HG02852 (cell line): ENCODE results near the gene NFIA.

Experiments
- ATAC-seq: cut with Tn5 transposase; IDR thresholded peaks from one replicate; pipeline ENCODE4 v1.9.1; 2021; ENCODE audit warnings: mild to moderate bottlenecking, moderate library complexity; ENCODE audit not compliant: unreplicated experiment

The NFIA gene

GRCh38 chr1:61378494-61379180, 296.3 kb downstream of the NFIA start:
- ATAC-seq = no peak

- no peak for ATAC-seq
Measured at GRCh38 chr1:61379693-61380092, 297.3 kb downstream of the NFIA start.

- ATAC-seq = no peak
Measured at GRCh38 chr1:61380561-61380960, 298.2 kb downstream of the NFIA start.

- ATAC-seq = no peak
Measured at GRCh38 chr1:61386323-61386722, 304.0 kb downstream of the NFIA start.

GRCh38 chr1:61386770-61387169, 304.4 kb downstream of the NFIA start:
- ATAC-seq = no peak

- peak; percentile 80 for ATAC-seq
Measured at GRCh38 chr1:61387829-61388228, 305.5 kb downstream of the NFIA start.

- ATAC-seq = no peak
Measured at GRCh38 chr1:61388566-61388965, 306.2 kb downstream of the NFIA start.

- ATAC-seq = no peak
Measured at GRCh38 chr1:61389194-61389925, 307.0 kb downstream of the NFIA start.

- ATAC-seq = no peak
Measured at GRCh38 chr1:61389926-61390845, 307.8 kb downstream of the NFIA start.

GRCh38 chr1:61391730-61392129, 309.4 kb downstream of the NFIA start:
- ATAC-seq = no peak

GRCh38 chr1:61392409-61393242, 310.3 kb downstream of the NFIA start:
- ATAC-seq = no peak

GRCh38 chr1:61393575-61393974, 311.2 kb downstream of the NFIA start:
- no peak for ATAC-seq

GRCh38 chr1:61395146-61395800, 312.9 kb downstream of the NFIA start:
- ATAC-seq = no peak

GRCh38 chr1:61397495-61397894, 315.1 kb downstream of the NFIA start:
- no peak for ATAC-seq

- no peak for ATAC-seq
Measured at GRCh38 chr1:61397935-61398334, 315.6 kb downstream of the NFIA start.

- no peak for ATAC-seq
Measured at GRCh38 chr1:61399199-61399598, 316.8 kb downstream of the NFIA start.

- ATAC-seq = no peak
Measured at GRCh38 chr1:61400131-61400770, 317.9 kb downstream of the NFIA start.

- no peak for ATAC-seq
Measured at GRCh38 chr1:61400997-61401396, 318.6 kb downstream of the NFIA start.
